Stimulated activated memory B cell treated with anti-CD40 and anti-IgM and Interleukin-4, amounts not matched to agents 10 μg/mL and 1 μg/mL and 100 μg/mL, for 72 hours (primary cell): Measurements from ENCODE around the gene FOXD2.

Source experiments
- ATAC-seq: fragments of 150-1000 bp; cut with Tn5 transposase; 2 replicates; pipeline ENCODE4 v1.10.0; 2021
- H3K27ac Mint-ChIP-seq: one replicate; pipeline ENCODE4 v1.8.0; 2022; ENCODE audit warnings: mild to moderate bottlenecking, mixed read lengths
- H3K27me3 Mint-ChIP-seq: one replicate; pipeline ENCODE4 v1.8.0; 2022; ENCODE audit warnings: mixed read lengths
- H3K36me3 Mint-ChIP-seq: one replicate; pipeline ENCODE4 v1.8.0; 2022; ENCODE audit warnings: mixed read lengths
- H3K4me1 Mint-ChIP-seq: one replicate; pipeline ENCODE4 v1.8.0; 2022; ENCODE audit warnings: mixed read lengths
- H3K4me3 Mint-ChIP-seq: one replicate; pipeline ENCODE4 v1.8.0; 2022; ENCODE audit warnings: mild to moderate bottlenecking, moderate library complexity, mixed read lengths
- H3K9me3 Mint-ChIP-seq: one replicate; pipeline ENCODE4 v1.8.0; 2022; ENCODE audit warnings: mixed read lengths

The FOXD2 gene

GRCh38 chr1:47487850-47488450, 50.1 kb downstream of the FOXD2 start:
- Mint-ChIP-seq H3K27ac (no peak overlapping the region), H3K27me3 (peaks cover 24% of the 10 kb centered on the region), H3K36me3 (no peaks in the 10 kb centered on the region), H3K4me3 (no peak overlapping the region), H3K9me3 (no peaks in the 10 kb centered on the region), H3K4me1 (no peaks in the 10 kb centered on the region)
- no peak for ATAC-seq
